MG63 (cell line): Measurements from ENCODE around the gene ADGRF3. TPM values are rescaled to one million over a fixed set of nuclear protein-coding genes. Genes with fewer than 3 reads are reported as not detected.
A peak's percentile ranks its signal among the peaks of the same experiment; 100 is the strongest.

Source experiments
- DNase-seq: peaks from one replicate; pipeline ENCODE4 v3.0.0-alpha.2; 2020
- H3K27me3 ChIP-seq: fragments of 250-450 bp; sonication (Bioruptor Pico); 2 replicates; pipeline ENCODE4 v1.5.1; 2020; ENCODE audit warnings: mild to moderate bottlenecking, moderate library complexity
- H3K36me3 ChIP-seq: fragments of 250-450 bp; sonication (Bioruptor Pico); 2 replicates; pipeline ENCODE4 v1.5.1; 2020; ENCODE audit warnings: mild to moderate bottlenecking, moderate library complexity
- H3K4me3 ChIP-seq: fragments of 250-450 bp; sonication (Bioruptor Pico); 2 replicates; pipeline ENCODE4 v1.5.1; 2020; ENCODE audit warnings: mild to moderate bottlenecking, moderate library complexity
- H3K9me3 ChIP-seq: fragments of 250-450 bp; sonication (Bioruptor Pico); 2 replicates; pipeline ENCODE4 v1.5.1; 2020; ENCODE audit warnings: mild to moderate bottlenecking, moderate library complexity
- total RNA-seq: library from RNA; depleted of rRNA; stranded (reverse); fragments of >200 nt; shearing (Covaris generic); gene quantifications from 2 replicates; pipeline ENCODE4 v1.2.3, GENCODE V29; 2014; ENCODE audit warnings: low replicate concordance

ADGRF3 gene
- total RNA-seq, 1 experiment from 2014 or later: not detected

- peak; percentile 89 for DNase-seq
- H3K36me3 ChIP-seq: no peaks in the 10 kb centered on the region
- no peaks in the 10 kb centered on the region for H3K9me3 ChIP-seq
- no peak overlapping the region for H3K4me3 ChIP-seq
- no peaks in the 10 kb centered on the region for H3K27me3 ChIP-seq
Measured at GRCh38 chr2:26302846-26303245, 43.7 kb downstream of the ADGRF3 start.

- H3K9me3 ChIP-seq: no peaks in the 10 kb centered on the region
Measured at GRCh38 chr2:26300234-26300925, 46.2 kb downstream of the ADGRF3 start.

GRCh38 chr2:26299471-26300101, 47.0 kb downstream of the ADGRF3 start:
- Histone ChIP-seq H3K4me3 (peak overlapping the region; percentile 41), H3K36me3 (no peaks in the 10 kb centered on the region), H3K27me3 (no peaks in the 10 kb centered on the region), H3K9me3 (no peaks in the 10 kb centered on the region)
- peak; percentile 37 for DNase-seq

More at GRCh38 chr2:26300234-26300925, 46.2 kb downstream of the ADGRF3 start:
- no peak overlapping the region for H3K4me3 ChIP-seq
- no peak for DNase-seq
- H3K36me3 ChIP-seq: no peaks in the 10 kb centered on the region
- no peaks in the 10 kb centered on the region for H3K27me3 ChIP-seq

- no peaks in the 10 kb centered on the region for H3K27me3 ChIP-seq
- peak overlapping the region; percentile 41 for H3K4me3 ChIP-seq
- H3K36me3 ChIP-seq: no peaks in the 10 kb centered on the region
- DNase-seq: peak; percentile 25
- no peaks in the 10 kb centered on the region for H3K9me3 ChIP-seq
Measured at GRCh38 chr2:26298638-26299393, 47.8 kb downstream of the ADGRF3 start.

GRCh38 chr2:26298286-26298637, 48.3 kb downstream of the ADGRF3 start:
- DNase-seq: no peak
- no peak overlapping the region for H3K4me3 ChIP-seq

GRCh38 chr2:26297061-26297460, 49.5 kb downstream of the ADGRF3 start:
- DNase-seq: no peak
- Histone ChIP-seq H3K36me3 (no peaks in the 10 kb centered on the region), H3K4me3 (no peak overlapping the region), H3K27me3 (no peaks in the 10 kb centered on the region), H3K9me3 (no peaks in the 10 kb centered on the region)

More at GRCh38 chr2:26298286-26298637, 48.3 kb downstream of the ADGRF3 start:
- H3K36me3 ChIP-seq: no peaks in the 10 kb centered on the region
- no peaks in the 10 kb centered on the region for H3K27me3 ChIP-seq
- H3K9me3 ChIP-seq: no peaks in the 10 kb centered on the region

GRCh38 chr2:26295511-26295910, 51.1 kb downstream of the ADGRF3 start:
- H3K4me3 ChIP-seq: no peak overlapping the region
- no peak for DNase-seq
- no peaks in the 10 kb centered on the region for H3K36me3 ChIP-seq
- H3K27me3 ChIP-seq: no peaks in the 10 kb centered on the region
- no peaks in the 10 kb centered on the region for H3K9me3 ChIP-seq

GRCh38 chr2:26292646-26293045, 53.9 kb downstream of the ADGRF3 start:
- Histone ChIP-seq H3K4me3 (no peak overlapping the region), H3K27me3 (no peaks in the 10 kb centered on the region), H3K9me3 (no peaks in the 10 kb centered on the region), H3K36me3 (0 out of 2 replicates have a peak, but pooled peaks cover 4% of the 10 kb centered on the region)
- peak; percentile 31 for DNase-seq

- DNase-seq: no peak
- H3K9me3 ChIP-seq: no peaks in the 10 kb centered on the region
- H3K4me3 ChIP-seq: no peak overlapping the region
- peaks cover 11% of the 10 kb centered on the region for H3K36me3 ChIP-seq
- H3K27me3 ChIP-seq: no peaks in the 10 kb centered on the region
Measured at GRCh38 chr2:26290001-26290400, 56.6 kb downstream of the ADGRF3 start.

GRCh38 chr2:26285931-26286330, 60.7 kb downstream of the ADGRF3 start:
- Histone ChIP-seq H3K36me3 (peaks cover 39% of the 10 kb centered on the region), H3K4me3 (no peak overlapping the region), H3K27me3 (no peaks in the 10 kb centered on the region), H3K9me3 (no peaks in the 10 kb centered on the region)
- no peak for DNase-seq

- DNase-seq: peak; percentile 36
- H3K4me3 ChIP-seq: no peak overlapping the region
- no peaks in the 10 kb centered on the region for H3K9me3 ChIP-seq
- H3K36me3 ChIP-seq: peaks cover 41% of the 10 kb centered on the region
- H3K27me3 ChIP-seq: no peaks in the 10 kb centered on the region
Measured at GRCh38 chr2:26284132-26284531, 62.5 kb downstream of the ADGRF3 start.

GRCh38 chr2:26283606-26284005, 63.0 kb downstream of the ADGRF3 start:
- peaks cover 47% of the 10 kb centered on the region for H3K36me3 ChIP-seq
- H3K9me3 ChIP-seq: no peaks in the 10 kb centered on the region
- H3K4me3 ChIP-seq: no peak overlapping the region
- H3K27me3 ChIP-seq: no peaks in the 10 kb centered on the region
- no peak for DNase-seq

- Histone ChIP-seq H3K27me3 (no peaks in the 10 kb centered on the region), H3K9me3 (no peaks in the 10 kb centered on the region), H3K4me3 (no peak overlapping the region), H3K36me3 (peaks cover 49% of the 10 kb centered on the region)
- DNase-seq: no peak
Measured at GRCh38 chr2:26281226-26281625, 65.4 kb downstream of the ADGRF3 start.

GRCh38 chr2:26279886-26280285, 66.7 kb downstream of the ADGRF3 start:
- Histone ChIP-seq H3K27me3 (no peaks in the 10 kb centered on the region), H3K4me3 (no peak overlapping the region), H3K9me3 (no peaks in the 10 kb centered on the region), H3K36me3 (peaks cover 49% of the 10 kb centered on the region)
- DNase-seq: no peak

- no peaks in the 10 kb centered on the region for H3K9me3 ChIP-seq
- DNase-seq: no peak
- H3K4me3 ChIP-seq: no peak overlapping the region
- no peaks in the 10 kb centered on the region for H3K27me3 ChIP-seq
- H3K36me3 ChIP-seq: peaks cover 30% of the 10 kb centered on the region
Measured at GRCh38 chr2:26276484-26277227, 69.9 kb downstream of the ADGRF3 start.

GRCh38 chr2:26274058-26274613, 72.5 kb downstream of the ADGRF3 start:
- no peaks in the 10 kb centered on the region for H3K9me3 ChIP-seq
- H3K4me3 ChIP-seq: no peak overlapping the region
- peaks cover 18% of the 10 kb centered on the region for H3K36me3 ChIP-seq
- peak; percentile 79 for DNase-seq
- no peaks in the 10 kb centered on the region for H3K27me3 ChIP-seq
